ENCODE results near the gene TDRD7.

DNA sequence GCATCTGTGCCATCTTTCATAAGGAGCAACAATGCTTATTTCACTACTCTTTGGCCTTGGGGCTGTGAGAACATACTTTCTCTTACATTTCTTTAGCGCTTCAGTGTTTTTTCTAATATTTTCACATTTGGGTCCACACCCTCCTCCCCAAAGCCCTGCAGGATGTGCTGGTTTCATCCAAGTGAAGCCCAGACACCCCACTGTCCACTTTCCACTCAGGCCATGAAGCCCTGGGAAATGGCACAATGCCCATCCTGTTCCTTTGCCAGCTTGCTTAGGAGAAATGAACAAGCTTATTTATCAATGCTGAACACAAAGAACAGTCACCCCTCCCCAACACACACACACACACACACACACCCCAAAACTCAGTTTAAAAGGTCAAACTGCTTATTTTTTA is 72.2 kb downstream of the TDRD7 start:
- no peak for TF ChIP-seq POLR2AphosphoS5 (IDR thresholded peaks at IDR 0.05)
- no peak for TF ChIP-seq CTCF (IDR thresholded peaks at IDR 0.05)
- no peak for TF ChIP-seq POLR2A (IDR thresholded peaks at IDR 0.05)

All from prostate gland (tissue), 2 donors.